ENCODE results near the gene GOLGA8O.
"Not testable (repeated sequence)": the region's sequence is repeated elsewhere in the genome, so short reads cannot be mapped to it uniquely, and the experiment has no call there.

Gene GOLGA8O

GRCh38 chr15:32455534-32455933 lies at the start of gene GOLGA8O:
Gene GOLGA8O, minus strand, starts transcription at chr15:32455634. Its CDS starts 98 bp downstream, at chr15:32455536.
- H3K27ac ChIP-seq = not testable (repeated sequence)

GRCh38 chr15:32504152-32504811 lies 48.8 kb upstream of the GOLGA8O start:
- not testable (repeated sequence) for H3K27ac ChIP-seq

DNA sequence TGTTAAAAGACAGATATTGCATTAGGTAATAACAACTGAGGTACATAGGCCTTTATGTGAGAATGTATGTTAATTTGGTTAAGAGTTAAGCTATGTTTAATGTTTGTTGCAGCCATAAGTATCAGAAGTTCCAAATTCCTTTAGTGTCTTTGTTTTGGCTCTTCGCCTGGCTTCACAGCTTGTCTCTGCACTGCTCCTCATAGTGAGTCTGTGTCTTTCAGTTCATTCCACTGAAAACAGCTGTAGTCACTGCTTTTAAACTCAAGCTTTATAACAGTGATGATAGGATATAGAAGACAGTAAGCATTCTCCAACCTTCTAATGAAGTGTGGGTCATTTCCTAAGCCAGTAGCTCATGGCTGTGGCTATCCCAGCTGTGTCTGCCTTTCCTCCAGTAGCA lies 47.5 kb upstream of the GOLGA8O start:
- H3K27ac ChIP-seq = not testable (repeated sequence)

DNA sequence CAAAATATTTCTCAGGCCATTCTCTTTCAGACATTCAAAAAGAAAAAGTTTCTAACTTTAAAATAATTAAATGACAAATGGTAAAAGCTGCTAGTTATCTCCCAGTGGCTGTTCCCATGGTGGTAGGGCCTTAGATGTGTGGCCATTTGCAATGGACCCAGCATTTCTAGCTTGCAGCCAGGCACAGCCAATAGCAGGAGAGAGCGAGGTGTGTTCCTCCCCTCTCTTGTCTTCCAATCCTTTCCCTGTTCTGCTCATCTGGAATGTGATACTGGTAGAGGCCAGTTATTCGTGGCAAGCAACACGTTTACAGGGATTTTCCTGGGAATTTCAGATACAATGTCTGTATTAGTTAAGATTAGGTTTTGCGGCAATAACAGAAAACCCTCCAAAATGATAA lies 37.3 kb upstream of the GOLGA8O start:
- not testable (repeated sequence) for H3K27ac ChIP-seq

DNA sequence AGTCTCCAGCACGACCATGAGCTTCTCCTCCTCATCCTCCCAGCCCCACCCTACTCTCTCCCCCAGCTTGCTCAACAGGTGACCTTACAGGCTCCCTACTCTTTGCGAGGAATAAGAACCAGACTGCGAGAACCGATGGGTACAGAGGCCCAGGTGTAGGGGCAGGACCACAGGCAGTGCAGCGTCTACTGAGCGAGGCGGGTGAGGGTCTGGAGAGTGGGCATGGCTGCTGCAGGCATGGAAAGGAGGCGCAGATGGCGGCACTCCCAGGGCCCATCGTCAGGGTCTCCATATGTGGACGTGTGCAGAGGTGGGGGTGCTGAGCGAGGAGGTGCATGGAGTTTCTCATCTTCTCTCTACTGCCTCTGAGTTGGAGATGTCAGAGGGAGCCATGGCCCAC lies 31.0 kb upstream of the GOLGA8O start:
- H3K27ac ChIP-seq = not testable (repeated sequence)

GRCh38 chr15:32483377-32483776 lies 27.9 kb upstream of the GOLGA8O start:
- H3K27ac ChIP-seq = not testable (repeated sequence)

- H3K27ac ChIP-seq = not testable (repeated sequence)
Observed at GRCh38 chr15:32481683-32482082, 26.2 kb upstream of the GOLGA8O start.

DNA sequence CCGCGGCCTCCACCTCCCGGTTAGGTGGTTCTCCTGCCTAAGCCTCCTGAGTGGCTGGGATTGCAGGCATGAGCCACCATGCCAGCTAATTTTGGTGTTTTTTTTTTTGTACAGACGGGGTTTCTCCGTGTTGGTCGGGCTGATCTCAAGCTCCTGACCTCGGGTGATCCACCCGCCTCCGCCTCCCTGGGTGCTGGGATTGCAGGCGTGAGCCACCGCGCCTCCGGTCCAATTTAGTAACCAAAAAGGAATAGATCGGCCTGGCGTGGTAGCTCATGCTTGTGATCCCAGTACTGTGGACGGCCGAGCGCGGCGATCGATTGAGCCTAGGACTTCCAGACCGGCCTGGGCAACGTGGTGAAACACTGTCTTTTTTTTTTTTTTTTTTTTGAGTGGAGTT lies 12.6 kb upstream of the GOLGA8O start:
- H3K27ac ChIP-seq = not testable (repeated sequence)

DNA sequence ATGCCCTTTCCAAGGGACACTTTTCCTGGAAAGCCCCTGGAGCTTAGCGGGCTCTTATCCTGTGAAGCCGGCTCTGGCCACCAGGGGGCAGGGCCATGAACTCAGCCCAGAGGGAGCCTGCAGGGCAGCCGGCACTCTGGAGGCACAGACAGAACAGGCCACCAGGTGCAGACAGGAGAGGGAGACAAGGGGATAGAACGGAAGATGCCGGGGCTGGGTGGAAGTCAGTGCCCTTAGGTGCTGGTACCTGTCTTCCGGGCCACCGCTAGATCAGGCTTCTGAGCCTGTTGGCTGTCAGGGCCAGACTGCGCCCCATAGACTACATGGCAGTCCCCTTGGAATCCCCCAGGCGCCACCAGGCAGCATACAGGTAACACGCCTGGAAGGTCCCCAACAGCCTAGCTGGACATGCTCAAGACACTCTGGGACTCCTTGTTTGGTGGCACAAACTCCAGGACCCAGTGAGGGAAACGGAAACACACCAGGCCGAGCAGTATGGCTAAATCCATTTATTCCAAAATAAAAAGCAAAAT lies 14.9 kb downstream of the GOLGA8O start:
- H3K27ac ChIP-seq = not testable (repeated sequence)

DNA sequence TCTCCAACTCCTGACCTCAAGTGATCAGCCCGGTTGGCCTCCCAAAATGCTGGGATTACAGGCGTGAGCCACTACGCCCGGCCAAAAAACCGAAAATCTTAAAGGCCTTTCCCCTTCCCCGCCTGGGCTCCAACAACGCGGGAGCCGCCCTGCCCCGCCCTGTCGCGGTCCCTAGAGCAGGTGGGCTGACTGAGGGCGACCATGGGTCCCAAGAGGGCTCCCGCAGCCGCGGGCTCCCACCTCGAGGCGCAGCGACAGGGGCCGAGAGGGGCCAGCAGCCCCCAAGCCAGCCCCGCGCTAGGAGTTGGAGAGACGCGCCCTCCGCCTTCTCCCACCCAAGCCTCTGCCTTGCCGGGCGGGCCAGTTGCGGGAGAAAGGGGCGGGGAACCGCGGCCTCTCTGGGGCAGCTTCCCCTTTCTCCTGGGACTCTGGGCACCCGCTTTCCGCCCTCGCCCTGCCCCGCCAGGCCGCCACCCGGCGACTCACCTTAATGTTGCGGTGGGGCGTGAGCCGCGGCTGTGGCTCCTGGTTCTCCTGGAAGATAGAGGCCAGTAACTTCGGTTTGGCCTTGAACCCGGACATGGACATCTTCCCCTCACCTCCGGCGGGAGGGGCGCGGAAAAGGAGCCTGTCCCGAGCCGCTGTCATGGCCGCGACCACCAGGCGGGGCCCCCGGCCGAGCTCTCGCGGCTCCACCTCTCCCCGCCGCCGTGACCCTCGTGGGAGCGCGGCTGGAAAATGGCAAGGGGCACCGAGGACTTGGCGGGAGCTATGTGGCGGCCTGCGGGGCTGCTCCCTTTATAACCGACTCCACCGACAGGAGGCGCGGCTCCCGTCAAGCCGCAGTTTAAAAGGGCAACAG lies 21.1 kb downstream of the GOLGA8O start:
- not testable (repeated sequence) for H3K27ac ChIP-seq

GRCh38 chr15:32427635-32428034 lies 27.8 kb downstream of the GOLGA8O start:
- H3K27ac ChIP-seq = not testable (repeated sequence)

DNA sequence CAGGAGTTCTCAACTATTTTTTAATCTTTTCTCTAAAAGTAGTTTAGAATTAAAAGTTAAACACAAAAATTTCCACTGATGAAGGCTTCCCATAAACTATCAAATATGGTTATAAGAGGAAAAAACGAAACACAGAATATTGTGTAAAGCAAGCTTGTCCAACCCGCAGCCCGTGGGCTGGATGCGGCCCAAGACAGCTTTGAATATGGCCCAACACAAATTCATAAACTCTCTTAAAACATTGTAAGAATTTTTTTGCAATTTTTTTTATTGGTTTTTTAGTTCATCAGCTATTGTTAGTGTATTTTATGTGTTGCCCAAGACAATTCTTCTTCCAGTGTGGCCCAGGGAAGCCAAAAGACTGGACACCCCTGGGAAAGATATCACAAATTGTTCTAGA lies 28.9 kb downstream of the GOLGA8O start:
- H3K27ac ChIP-seq = not testable (repeated sequence)

DNA sequence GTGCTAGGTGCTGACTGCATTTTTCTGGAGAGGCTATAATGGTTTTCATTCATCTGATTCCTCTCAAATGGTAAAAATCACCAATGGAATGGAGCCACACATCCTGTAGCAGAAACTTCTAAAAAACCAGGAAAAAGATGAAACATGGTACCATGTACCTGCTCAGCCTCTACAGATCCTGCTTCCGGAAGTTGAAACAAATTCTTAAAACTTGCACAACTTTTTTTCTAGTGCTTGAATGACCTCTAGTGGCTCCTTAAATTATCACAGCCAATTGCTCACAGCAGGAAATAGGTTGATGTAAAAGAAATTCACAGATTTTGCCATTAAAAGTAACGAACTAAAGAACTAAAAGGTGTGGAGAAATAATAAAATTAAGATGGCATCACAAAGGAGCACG lies 47.5 kb downstream of the GOLGA8O start:
- not testable (repeated sequence) for H3K27ac ChIP-seq

DNA sequence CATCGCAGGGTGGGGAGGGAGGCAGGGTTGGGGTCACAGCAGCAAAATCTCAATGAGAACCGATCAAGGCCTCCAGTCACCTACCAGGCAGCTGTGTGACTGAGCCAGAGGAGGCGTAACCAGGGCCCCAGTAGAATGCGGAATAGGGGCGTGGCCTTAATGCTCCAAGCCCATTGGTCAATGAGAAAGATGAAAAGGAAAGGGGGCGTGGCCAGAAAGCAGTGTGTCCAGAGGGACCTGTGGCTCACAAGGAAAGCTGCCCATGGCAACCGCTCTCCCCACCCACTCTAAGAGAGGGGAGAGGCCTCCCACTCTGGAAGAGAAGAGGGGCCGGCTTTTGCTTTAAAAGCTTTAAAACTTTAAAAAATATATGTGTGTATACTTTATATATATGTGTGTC lies 52.2 kb downstream of the GOLGA8O start, which contains the start of gene GOLGA8K:
Gene GOLGA8K, minus strand, starts transcription at position 101 of the 400 bp plus-strand sequence. Its CDS starts 98 bp downstream, at position 3.
- H3K27ac ChIP-seq = not testable (repeated sequence)

DNA sequence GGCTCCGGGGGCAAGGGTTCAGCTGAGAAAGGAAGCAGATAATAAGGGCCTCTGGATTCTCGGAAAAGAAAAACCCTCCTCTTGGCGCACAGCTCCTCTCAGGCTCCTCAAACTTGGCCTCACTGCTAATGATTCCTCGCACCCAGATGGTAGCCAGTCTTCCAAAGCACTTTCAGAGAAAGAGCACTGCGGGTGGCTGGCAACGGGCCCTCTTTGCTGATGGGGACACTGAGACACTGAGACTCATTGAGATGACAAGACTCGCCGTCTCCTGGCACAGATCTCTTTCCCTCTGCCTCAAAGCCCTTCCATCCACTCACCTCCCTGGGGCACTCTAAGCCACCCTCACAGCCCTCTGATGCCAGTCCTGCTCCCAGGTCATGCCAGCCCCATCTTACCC lies 58.9 kb downstream of the GOLGA8O start:
- H3K27ac ChIP-seq = not testable (repeated sequence)
